Measurements from ENCODE around the gene ACTL7A. TPM values are rescaled to one million over a fixed set of nuclear protein-coding genes. Genes with fewer than 3 reads are reported as not detected.

The ACTL7A gene
- total and polyA plus RNA-seq, 9 of the 15 experiments (the other 6 are each of a cell fraction or from before 2014, with no cell fraction given) = not detected

GRCh38 chr9:108812396-108813025, 49.6 kb upstream of the ACTL7A start:
- intact Hi-C loops (cut with micrococcal nuclease) = no loop called here
- 4% methylated on average over 7 of the region's 8 CpGs for WGBS (ENCODE audit: insufficient coverage, low coverage, missing lambda C conversion rate)
- CTCF ChIA-PET (ENCODE audit: low intra/inter-chr PET ratio) = no interaction called here
- Histone ChIP-seq H3K4me2 (ENCODE audit: insufficient read depth, low read length) (no peak overlapping the region), H3K4me1 (replicated peaks in 1 of 2; ENCODE audit: control insufficient read depth in 2 of 2, insufficient read depth in 2 of 2, low read length in 2 of 2) (no peaks in the 10 kb centered on the region; a peak in 1 of 5 replicates), H3K27me3 (ENCODE audit: control insufficient read depth in 2 of 2, insufficient read depth in 2 of 2, low read length in 2 of 2) (peaks cover 10 to 18% of the 10 kb centered on the region in 2 experiments; a peak in 4 of 5 replicates), H3K9me1 (ENCODE audit: control insufficient read depth, insufficient read depth, low read length) (no peaks in the 10 kb centered on the region), H3K9ac (ENCODE audit: insufficient read depth in 1 of 2, low read depth in 2 of 2, low read length in 2 of 2) (no peak overlapping the region), H3K27ac (ENCODE audit: extremely low read depth, low read depth, low read length) (no peak overlapping the region), H3K4me3 (no peak overlapping the region), H4K20me1 (replicated peaks; ENCODE audit: control insufficient read depth, insufficient read depth, low read length) (no peaks in the 10 kb centered on the region), H3K36me3 (ENCODE audit: control insufficient read depth, insufficient read depth, low read length) (no peaks in the 10 kb centered on the region), H3K79me2 (ENCODE audit: control insufficient read depth, insufficient read depth, low read length) (no peaks in the 10 kb centered on the region), H2AFZ (ENCODE audit: low read depth, low read length) (no peak overlapping the region), H3K9me3 (replicated peaks; ENCODE audit: control insufficient read depth, insufficient read depth, low read depth, low read length) (no peaks in the 10 kb centered on the region)
- FAIRE-seq (no peak), DNase-seq (ENCODE audit: extremely low read depth in 1 of 4, low spot score in 3 of 4) (no peak), ATAC-seq (no peak)
- TF ChIP-seq ZNF764 (CRISPR knock-in tag; IDR thresholded peaks at IDR 0.05; ENCODE audit: low read depth) = no peak
- TF ChIP-seq NELFE (IDR thresholded peaks at IDR 0.05; ENCODE audit: insufficient read depth, insufficient read length) = no peak
- no peak for TF ChIP-seq RAD21 (CRISPR knock-in tag; conservative IDR thresholded peaks at IDR 0.05 in 1 of 2, IDR thresholded peaks at IDR 0.05 in 1 of 2)
- TF ChIP-seq CHD4 (IDR thresholded peaks at IDR 0.05; ENCODE audit: insufficient read depth, insufficient replicate concordance, low read depth, low read length, poor library complexity, severe bottlenecking) = no peak
- no peak for TF ChIP-seq ZNF830 (CRISPR knock-in tag; IDR thresholded peaks at IDR 0.05)
- no peak for TF ChIP-seq SAP30 (IDR thresholded peaks at IDR 0.05; ENCODE audit: borderline replicate concordance, insufficient read depth, low read depth, low read length, poor library complexity, severe bottlenecking)
- TF ChIP-seq KAT2B (IDR thresholded peaks at IDR 0.05; ENCODE audit: low read depth, low read length) = no peak
- TF ChIP-seq PHTF2 (CRISPR knock-in tag; IDR thresholded peaks at IDR 0.05) = no peak
- no peak for TF ChIP-seq MAFK (IDR thresholded peaks at IDR 0.05; ENCODE audit: low read length)
- no peak for TF ChIP-seq CEBPB (tag; IDR thresholded peaks at IDR 0.05)
- TF ChIP-seq MXD1 (CRISPR knock-in tag; IDR thresholded peaks at IDR 0.05; ENCODE audit: borderline replicate concordance, poor library complexity, severe bottlenecking) = no peak
- TF ChIP-seq CBX1 (IDR thresholded peaks at IDR 0.05; ENCODE audit: low read depth) = no peak
- no peak for TF ChIP-seq MAFG (tag; conservative IDR thresholded peaks at IDR 0.05)
- no TSS peak for BruUV-seq (replicated peaks)
- POLR2A ChIA-PET = interaction anchor here (1.3 kb wide), 1 partner anchor 10 kb away, joined by 4 read pairs; no protein-coding TSS in a partner anchor
- in situ Hi-C loops (cut with MboI) = no loop called here

Measured in K562 (cell line).